ENCODE measurements around the gene SEMA4C.

The SEMA4C gene

DNA sequence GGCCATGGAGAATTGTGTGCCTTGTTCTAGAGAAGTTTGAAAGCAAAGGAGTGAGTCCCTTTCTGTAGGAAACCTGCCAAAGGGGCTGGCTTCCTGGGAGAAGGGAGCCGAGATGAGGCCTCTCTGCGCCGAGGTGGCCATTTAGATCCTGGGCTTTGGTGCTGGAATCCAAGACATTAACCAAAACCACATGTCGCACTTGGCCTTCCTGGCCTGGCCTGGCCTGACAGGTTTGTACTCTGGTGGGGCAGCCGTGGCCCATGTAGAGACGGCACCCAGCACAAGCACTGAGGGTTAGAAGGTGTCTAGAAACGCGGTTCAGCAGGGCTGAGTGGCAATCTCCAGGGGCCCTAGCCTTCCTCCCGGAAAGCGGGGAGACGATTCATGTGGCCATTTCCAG is 46.7 kb downstream of the SEMA4C start:
- TF ChIP-seq JUND (IDR thresholded peaks at IDR 0.05; ENCODE audit: low read depth) = no peak
- in situ Hi-C loops (cut with HindIII; ENCODE audit: low pct_unique_long_range_greater_than_20kb, low sequenced_read_pairs) = no loop called here

DNA sequence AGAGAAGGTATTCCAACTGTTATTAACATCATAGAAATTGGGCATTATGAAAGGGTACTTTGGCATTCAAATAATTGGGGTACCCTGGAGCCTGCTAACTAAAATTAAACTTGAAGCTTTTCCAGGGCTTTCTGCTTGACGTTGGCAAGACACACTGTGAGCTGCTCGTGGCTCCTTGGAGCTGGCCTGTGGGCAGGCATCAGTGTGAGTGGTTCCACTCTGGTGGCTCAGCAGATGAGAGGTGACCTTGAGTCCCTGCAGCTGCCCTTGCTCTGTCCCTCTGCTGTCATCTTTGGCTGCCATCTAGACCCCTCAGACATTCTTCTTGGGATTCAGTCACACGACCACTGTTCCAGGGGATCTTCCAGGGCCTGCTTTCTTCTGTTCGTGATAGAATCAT is 47.1 kb downstream of the SEMA4C start:
- in situ Hi-C loops (cut with HindIII; ENCODE audit: low pct_unique_long_range_greater_than_20kb, low sequenced_read_pairs) = no loop called here
- no peak for TF ChIP-seq JUND (IDR thresholded peaks at IDR 0.05; ENCODE audit: low read depth)
- no peak for DNase-seq (ENCODE audit: low read depth in 1 of 2, low spot score in 1 of 2)

More for the DNA sequence above, 46.7 kb downstream of the SEMA4C start:
- no peak for DNase-seq (ENCODE audit: low read depth in 1 of 2, low spot score in 1 of 2)

GRCh38 chr2:96821113-96821675 is 48.7 kb downstream of the SEMA4C start:
- DNase-seq (ENCODE audit: low read depth in 1 of 2, low spot score in 1 of 2) = no peak
- in situ Hi-C loops (cut with HindIII; ENCODE audit: low pct_unique_long_range_greater_than_20kb, low sequenced_read_pairs) = no loop called here
- TF ChIP-seq JUND (IDR thresholded peaks at IDR 0.05; ENCODE audit: low read depth) = no peak

GRCh38 chr2:96819876-96820511 is 49.9 kb downstream of the SEMA4C start:
- TF ChIP-seq JUND (IDR thresholded peaks at IDR 0.05; ENCODE audit: low read depth) = no peak
- in situ Hi-C loops (cut with HindIII; ENCODE audit: low pct_unique_long_range_greater_than_20kb, low sequenced_read_pairs) = no loop called here
- DNase-seq (ENCODE audit: low read depth in 1 of 2, low spot score in 1 of 2) = no peak

DNA sequence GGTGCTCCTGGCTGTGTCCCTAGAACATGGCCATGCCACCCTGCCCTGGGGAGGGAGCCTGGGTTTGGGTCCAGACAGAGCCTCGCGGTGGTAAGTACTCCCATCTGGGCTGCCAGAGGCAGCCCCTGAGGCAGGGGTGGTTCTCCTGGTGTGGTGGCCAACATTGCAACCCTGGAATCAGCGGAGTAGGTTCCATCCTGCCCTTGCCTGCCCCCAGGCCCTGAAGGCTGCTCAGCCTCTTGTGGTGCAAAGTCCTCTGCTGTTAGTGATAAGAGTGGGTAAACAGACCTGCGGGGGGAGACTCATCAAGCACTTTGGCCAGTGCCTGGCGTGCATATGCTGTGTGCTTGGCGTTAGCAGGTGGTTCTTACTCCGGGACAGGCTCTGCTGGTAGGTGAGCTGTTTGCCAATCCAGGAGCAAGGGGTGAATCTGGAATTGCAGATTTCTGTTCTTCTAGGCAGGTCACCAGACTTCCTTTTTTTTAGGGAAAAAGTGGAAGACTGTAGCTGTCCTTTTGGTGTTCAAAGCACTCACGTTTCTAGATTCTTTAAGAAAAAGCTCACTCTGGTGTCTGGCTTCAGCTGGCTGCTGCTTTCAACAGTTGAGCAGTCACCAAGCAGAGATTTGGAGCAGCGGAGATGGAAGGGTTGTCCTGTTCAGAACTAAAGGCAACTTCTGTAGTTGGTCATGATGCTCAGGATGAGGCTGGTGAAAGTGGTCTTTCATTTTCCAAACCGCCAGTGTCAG is 50.6 kb downstream of the SEMA4C start:
- DNase-seq (ENCODE audit: low read depth in 1 of 2, low spot score in 1 of 2) = no peak
- in situ Hi-C loops (cut with HindIII; ENCODE audit: low pct_unique_long_range_greater_than_20kb, low sequenced_read_pairs) = no loop called here
- no peak for TF ChIP-seq JUND (IDR thresholded peaks at IDR 0.05; ENCODE audit: low read depth)

DNA sequence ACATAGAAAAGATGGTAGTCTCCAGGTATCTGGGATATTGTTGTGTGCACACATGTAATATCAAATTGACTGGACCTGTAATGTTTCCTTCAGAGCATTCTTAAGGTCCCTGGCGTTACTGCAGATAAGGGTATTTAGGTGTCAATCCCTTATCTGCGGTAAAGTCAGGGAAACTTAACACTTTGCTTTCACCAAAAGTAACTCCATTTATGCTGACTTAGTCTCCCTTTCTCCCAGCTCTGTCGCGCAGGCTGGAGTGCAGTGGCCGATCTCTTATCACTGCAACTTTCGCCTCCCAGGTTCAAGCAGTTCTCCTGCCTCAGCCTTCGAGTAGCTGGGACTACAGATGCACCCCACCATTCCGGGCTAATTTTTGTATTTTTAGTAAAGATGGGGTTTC is 52.0 kb downstream of the SEMA4C start:
- TF ChIP-seq JUND (IDR thresholded peaks at IDR 0.05; ENCODE audit: low read depth) = no peak
- in situ Hi-C loops (cut with HindIII; ENCODE audit: low pct_unique_long_range_greater_than_20kb, low sequenced_read_pairs) = no loop called here
- no peak for DNase-seq (ENCODE audit: low read depth in 1 of 2, low spot score in 1 of 2)

DNA sequence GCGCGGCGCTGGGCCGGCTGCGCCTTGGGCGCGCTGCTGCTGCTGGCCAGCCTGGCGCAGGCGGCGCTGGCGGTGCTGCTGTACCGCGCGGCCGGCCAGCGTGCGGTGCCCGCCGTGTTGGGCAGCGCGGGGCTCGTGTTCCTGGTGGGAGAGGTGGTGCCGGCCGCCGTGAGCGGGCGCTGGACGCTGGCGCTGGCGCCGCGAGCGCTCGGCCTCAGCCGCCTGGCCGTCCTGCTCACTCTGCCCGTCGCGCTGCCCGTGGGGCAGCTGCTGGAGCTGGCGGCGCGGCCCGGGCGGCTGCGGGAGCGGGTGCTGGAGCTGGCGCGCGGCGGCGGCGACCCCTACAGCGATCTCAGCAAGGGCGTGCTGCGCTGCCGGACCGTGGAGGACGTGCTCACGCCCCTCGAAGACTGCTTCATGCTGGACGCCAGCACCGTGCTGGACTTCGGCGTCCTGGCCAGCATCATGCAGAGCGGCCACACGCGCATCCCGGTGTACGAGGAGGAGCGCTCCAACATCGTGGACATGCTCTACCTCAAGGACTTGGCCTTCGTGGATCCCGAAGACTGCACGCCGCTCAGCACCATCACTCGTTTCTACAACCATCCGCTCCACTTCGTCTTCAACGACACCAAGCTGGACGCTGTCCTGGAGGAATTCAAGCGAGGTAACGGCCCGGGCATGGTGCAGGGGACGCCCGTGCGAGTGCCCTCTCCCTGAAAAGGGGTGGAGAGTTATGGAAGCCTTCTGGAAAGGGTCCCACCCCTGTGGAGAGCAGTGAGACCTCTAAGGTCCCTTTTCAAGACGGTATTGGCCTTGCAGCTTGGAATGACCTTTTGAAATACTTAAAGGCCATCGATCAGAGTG is 52.8 kb downstream of the SEMA4C start:
- no peak for TF ChIP-seq JUND (IDR thresholded peaks at IDR 0.05; ENCODE audit: low read depth)
- DNase-seq (ENCODE audit: low read depth in 1 of 2, low spot score in 1 of 2) = no peak
- in situ Hi-C loops (cut with HindIII; ENCODE audit: low pct_unique_long_range_greater_than_20kb, low sequenced_read_pairs) = no loop called here

- in situ Hi-C loops (cut with HindIII; ENCODE audit: low pct_unique_long_range_greater_than_20kb, low sequenced_read_pairs) = no loop called here
- no peak for TF ChIP-seq JUND (IDR thresholded peaks at IDR 0.05; ENCODE audit: low read depth)
- DNase-seq (ENCODE audit: low read depth in 1 of 2, low spot score in 1 of 2) = peak; percentile 94 to 99
Observed at GRCh38 chr2:96816127-96816835, 53.6 kb downstream of the SEMA4C start, which contains the start of gene CNNM3. TSS of gene CNNM3 (plus strand) at chr2:96816268. CDS start at chr2:96816278, 10 bp downstream.

- in situ Hi-C loops (cut with HindIII; ENCODE audit: low pct_unique_long_range_greater_than_20kb, low sequenced_read_pairs) = no loop called here
- DNase-seq (ENCODE audit: low read depth in 1 of 2, low spot score in 1 of 2) = no peak
- no peak for TF ChIP-seq JUND (IDR thresholded peaks at IDR 0.05; ENCODE audit: low read depth)
Observed at GRCh38 chr2:96815326-96816126, 54.4 kb downstream of the SEMA4C start.

- DNase-seq (ENCODE audit: low read depth in 1 of 2, low spot score in 1 of 2) = no peak
- TF ChIP-seq JUND (IDR thresholded peaks at IDR 0.05; ENCODE audit: low read depth) = no peak
- in situ Hi-C loops (cut with HindIII; ENCODE audit: low pct_unique_long_range_greater_than_20kb, low sequenced_read_pairs) = no loop called here
Observed at GRCh38 chr2:96813656-96814055, 56.2 kb downstream of the SEMA4C start.

DNA sequence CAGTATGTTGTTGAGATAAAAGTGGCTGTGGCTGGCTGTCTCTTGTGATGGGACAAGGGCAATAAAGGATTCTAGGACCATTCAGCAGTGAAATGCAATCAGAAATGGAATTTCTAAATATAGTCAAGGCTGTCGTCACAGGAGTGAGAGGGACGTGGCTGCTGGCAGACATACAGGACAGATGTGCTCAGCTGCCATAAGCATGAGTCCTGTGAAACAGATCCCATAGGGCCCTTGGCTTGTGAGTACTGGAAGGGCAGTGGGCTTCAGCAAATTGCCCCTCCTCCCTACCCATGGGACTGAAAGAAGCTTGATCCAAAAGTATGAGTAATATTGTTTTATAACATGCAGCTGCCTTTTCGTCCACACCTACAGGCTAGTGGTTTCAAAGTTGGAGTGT is 58.0 kb downstream of the SEMA4C start:
- DNase-seq (ENCODE audit: low read depth in 1 of 2, low spot score in 1 of 2) = no peak
- TF ChIP-seq JUND (IDR thresholded peaks at IDR 0.05; ENCODE audit: low read depth) = no peak
- in situ Hi-C loops (cut with HindIII; ENCODE audit: low pct_unique_long_range_greater_than_20kb, low sequenced_read_pairs) = no loop called here

Measured in T47D (cell line).